SU-DHL-6 (cell line): ENCODE results near the gene ALG9.

ENCODE experiments used
- CTCF ChIP-seq: fragments of 200-600 bp; sonication (generic); IDR thresholded peaks from one replicate; pipeline ENCODE4 v1.5.1; 2017; ENCODE audit warnings: antibody characterized with exemption, mild to moderate bottlenecking, low read length, moderate library complexity; ENCODE audit not compliant: insufficient read depth, poor library complexity, severe bottlenecking
- EZH2phosphoT487 ChIP-seq: fragments of 200-600 bp; sonication (generic), shearing (Covaris generic); conservative IDR thresholded peaks from 2 replicates; pipeline ENCODE4 v1.6.1; 2018; ENCODE audit warnings: mild to moderate bottlenecking, antibody characterized with exemption, low read length, moderate library complexity, mixed read lengths

DNA sequence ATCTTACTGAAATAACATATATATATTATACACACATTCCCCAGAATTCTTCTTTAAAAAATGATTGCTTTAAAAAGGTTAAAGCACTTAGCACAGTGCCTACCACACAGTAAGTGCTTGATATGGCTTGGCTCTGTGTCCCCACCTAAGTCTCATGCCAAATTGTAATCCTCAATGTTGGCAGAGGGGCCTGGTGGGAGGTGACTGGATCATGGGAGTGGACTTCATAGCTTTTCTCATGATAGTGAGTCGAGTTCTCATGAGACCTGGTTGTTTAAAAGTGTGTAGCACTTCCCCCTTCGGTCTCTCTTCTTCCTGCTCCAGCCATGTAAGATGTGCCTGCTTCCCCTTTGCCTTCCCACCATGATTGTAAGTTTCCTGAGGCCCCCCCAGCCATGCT, 34.0 kb upstream of the ALG9 start:
- TF ChIP-seq CTCF (no peak), EZH2phosphoT487 (no peak)
